Tibial nerve (tissue), 4 donors: Measurements from ENCODE around the gene MXRA8.

Experiments
- EP300 ChIP-seq, 2 donors: sonication (generic); formaldehyde crosslinking; IDR thresholded peaks; one replicate each; pipeline ENCODE4 v1.6.1; 2017; ENCODE audit warnings: antibody characterized with exemption in 2 of 2, mild to moderate bottlenecking in 1 of 2
- TF ChIP-seq, protein P1 (sequence below), 5 experiments: fragments of 200-600 bp in 3 of 5; fragments of 450-650 bp in 2 of 5; sonication (generic) in 3 of 5; IDR thresholded peaks; one replicate each; pipeline ENCODE4 v1.5.1; 2016 to 2019; ENCODE audit warnings: antibody characterized with exemption in 5 of 5, mild to moderate bottlenecking in 3 of 5, moderate library complexity in 2 of 5

DNA sequence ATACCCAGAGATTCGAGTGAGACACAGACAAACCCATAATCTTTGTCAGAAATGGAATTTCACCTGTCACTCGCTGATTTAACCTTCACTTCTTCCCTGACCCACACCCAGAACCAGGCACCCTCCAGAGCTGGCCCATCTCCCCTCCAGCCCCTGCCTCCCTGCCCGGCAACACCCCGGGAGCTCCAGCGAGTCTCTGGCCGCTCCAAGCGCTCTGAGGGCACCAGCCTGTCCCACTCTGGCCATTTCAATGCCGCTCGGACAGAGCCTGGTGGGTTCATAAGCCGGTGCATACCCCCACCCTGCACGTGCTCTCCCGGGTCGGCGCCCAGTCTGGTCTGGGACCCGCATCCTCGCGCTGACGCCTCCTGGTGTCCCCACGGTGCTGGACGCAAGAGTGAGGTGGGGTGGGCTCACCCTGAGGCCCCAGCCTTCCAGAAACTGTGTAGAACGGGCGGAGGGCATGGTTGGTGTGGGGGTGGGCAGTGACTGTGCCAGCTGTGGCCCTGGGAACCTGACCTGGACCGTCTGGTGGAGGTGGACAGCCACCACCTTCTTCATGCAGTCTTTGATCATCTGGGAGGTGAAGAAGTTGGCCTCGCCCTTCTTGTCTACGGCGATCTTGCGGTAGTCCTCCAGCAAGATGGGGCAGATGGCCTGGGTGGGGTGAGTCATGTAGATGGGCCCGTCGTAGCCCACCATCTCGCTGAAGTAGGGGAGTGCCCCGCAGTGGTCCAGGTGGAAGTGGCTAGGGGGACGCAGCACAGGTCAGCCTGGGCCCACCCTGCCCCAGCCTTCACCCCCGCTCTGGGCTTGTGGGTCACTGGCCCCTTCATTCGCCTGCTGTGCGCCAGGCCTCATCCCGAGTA is 39.3 kb downstream of the MXRA8 start:
- TF ChIP-seq, protein P1, sequence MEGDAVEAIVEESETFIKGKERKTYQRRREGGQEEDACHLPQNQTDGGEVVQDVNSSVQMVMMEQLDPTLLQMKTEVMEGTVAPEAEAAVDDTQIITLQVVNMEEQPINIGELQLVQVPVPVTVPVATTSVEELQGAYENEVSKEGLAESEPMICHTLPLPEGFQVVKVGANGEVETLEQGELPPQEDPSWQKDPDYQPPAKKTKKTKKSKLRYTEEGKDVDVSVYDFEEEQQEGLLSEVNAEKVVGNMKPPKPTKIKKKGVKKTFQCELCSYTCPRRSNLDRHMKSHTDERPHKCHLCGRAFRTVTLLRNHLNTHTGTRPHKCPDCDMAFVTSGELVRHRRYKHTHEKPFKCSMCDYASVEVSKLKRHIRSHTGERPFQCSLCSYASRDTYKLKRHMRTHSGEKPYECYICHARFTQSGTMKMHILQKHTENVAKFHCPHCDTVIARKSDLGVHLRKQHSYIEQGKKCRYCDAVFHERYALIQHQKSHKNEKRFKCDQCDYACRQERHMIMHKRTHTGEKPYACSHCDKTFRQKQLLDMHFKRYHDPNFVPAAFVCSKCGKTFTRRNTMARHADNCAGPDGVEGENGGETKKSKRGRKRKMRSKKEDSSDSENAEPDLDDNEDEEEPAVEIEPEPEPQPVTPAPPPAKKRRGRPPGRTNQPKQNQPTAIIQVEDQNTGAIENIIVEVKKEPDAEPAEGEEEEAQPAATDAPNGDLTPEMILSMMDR (IDR thresholded peaks at IDR 0.05) = no peak
- TF ChIP-seq EP300 (IDR thresholded peaks at IDR 0.05) = no peak
